Anterior cingulate cortex (tissue), 58 donors: ENCODE data around the gene NUDT19.
"Not testable (repeated sequence)": the region's sequence is repeated elsewhere in the genome, so short reads cannot be mapped to it uniquely, and the experiment has no call there.

ENCODE experiments used
- DNase-seq, 58 donors: peaks; one replicate each; lab custom pipeline; 2025; lab: John Stamatoyannopoulos, UW

The NUDT19 gene

DNA sequence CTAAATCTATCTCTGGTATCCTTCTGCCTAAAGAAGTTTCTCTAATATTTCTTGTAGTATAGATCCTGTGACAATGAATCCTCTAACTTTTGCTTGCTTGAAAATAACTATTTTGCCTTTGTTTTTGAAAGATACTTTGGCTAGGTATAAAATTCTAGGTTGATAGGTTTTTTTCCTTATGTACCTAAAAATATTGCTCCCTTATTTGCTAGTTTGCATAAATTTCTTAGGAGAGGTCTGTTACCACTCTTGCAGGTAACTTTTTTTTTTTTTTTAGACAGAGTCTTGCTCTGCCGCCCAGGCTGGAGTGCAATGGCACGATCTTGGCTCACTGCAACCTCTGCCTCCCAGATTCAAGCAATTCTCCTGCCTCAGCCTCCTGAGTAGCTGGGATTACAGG lies 12.4 kb downstream of the NUDT19 start:
- DNase-seq: not testable (repeated sequence)

DNA sequence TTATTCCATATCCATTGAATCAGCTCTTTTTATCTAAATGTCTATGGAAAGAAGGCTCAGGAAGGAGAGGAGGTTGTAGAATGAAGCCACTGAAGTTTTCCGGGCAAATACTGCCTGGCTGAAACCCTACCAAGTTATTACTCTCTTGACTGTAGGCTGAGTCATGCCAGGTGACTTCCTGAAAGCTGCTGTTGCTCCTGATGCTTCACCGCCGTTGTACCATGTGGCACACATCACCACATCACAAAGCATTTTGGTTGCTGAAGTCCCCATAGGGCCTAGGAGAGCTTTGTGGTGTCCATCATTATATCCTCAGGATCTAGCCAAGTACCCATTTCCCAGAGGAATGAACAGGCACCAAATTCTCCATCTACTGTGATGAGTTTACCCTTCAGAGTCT lies 16.8 kb downstream of the NUDT19 start:
- DNase-seq: no peak

- DNase-seq: no peak
Observed at GRCh38 chr19:32709032-32709431, 17.4 kb downstream of the NUDT19 start.

GRCh38 chr19:32711747-32712146 lies 20.1 kb downstream of the NUDT19 start:
- no peak for DNase-seq

- not testable (repeated sequence) for DNase-seq
Observed at GRCh38 chr19:32716203-32716602, 24.6 kb downstream of the NUDT19 start.

DNA sequence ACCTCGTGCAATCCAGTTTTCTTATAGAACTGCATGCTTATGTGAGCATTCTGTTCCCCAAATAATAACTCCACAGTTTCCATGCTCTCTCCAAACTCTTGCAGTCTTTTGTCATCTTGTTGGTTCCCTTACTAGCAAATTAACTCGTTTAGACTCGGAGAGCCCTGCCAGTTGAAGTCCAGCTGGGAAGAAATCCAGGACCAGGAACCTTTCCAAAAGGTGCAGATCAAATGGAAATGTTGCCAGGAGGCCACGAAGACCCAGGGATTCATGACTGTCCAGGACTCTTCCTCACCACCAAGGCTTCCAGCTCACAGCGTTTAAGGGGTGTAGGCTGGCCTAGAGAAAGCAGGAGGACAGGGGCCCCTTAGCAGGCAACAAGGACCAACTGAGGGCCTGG lies 25.9 kb downstream of the NUDT19 start:
- DNase-seq: no peak

- no peak for DNase-seq
Observed at GRCh38 chr19:32718286-32718685, 26.7 kb downstream of the NUDT19 start.

- no peak for DNase-seq
Observed at GRCh38 chr19:32719611-32720059, 28.0 kb downstream of the NUDT19 start, which contains the start of gene TDRD12. TSS of gene TDRD12 (plus strand) at chr19:32719767. CDS start at chr19:32720073, 306 bp downstream.

- no peak for DNase-seq
Observed at GRCh38 chr19:32720216-32720935, 28.8 kb downstream of the NUDT19 start.

GRCh38 chr19:32720936-32721250 lies 29.3 kb downstream of the NUDT19 start:
- no peak for DNase-seq

DNA sequence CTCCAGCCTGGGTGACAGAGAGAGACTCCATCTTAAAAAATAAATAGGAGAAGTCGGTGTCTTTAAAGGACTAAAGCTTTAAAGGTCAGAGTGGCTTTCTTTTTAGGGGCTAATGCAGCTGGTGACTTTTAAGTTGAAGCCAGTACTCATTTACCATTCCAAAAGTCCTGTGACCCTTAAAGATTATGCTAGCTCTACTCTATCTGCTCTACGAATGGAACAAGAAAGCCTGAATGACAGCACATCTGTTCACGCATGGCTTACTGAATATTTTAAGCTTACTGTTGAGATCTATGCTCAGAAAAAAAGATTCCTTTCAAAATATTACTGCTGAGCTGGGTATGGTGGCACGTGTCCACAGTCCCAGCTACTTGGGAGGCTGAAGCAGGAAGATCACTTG lies 44.3 kb downstream of the NUDT19 start:
- DNase-seq: no peak

DNA sequence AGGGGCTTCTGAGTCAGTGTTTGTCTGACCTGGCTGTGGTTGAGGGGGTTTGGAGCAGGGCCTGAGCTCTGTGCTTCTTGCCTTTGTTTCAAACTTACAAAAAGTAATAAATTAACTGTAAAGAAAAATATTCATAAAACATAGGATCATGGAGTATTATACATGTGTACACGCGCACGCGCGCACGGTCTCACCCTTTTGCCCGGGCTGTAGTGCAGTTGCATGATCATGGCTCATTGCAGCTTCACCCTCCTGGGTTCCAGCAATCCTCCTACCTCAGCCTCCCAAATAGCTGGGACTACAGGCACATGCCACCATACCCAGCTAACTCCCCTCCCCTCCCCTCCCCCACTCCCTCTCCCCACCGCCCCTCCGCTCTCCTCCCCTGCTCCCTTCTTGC lies 51.4 kb downstream of the NUDT19 start:
- no peak for DNase-seq

DNA sequence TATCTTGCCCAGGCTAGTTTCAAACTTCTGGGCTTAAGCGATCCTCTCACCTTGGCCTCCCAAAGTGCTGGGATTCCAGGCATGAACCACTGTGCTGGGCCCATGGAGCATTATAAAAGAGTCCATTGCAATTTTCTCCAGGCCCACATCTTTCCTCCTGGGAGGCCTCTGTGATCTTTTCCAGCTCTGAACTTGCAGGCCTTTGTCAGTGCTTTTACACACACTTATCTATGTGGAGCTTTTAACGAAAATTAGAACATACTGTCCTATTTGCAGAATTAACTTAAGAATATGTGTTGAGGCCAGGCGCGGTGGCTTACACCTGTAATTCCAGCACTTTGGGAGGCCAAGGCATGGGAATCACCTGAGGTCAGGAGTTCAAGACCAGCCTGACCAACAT lies 51.8 kb downstream of the NUDT19 start:
- no peak for DNase-seq

GRCh38 chr19:32744555-32745325 lies 53.1 kb downstream of the NUDT19 start:
- DNase-seq: no peak

DNA sequence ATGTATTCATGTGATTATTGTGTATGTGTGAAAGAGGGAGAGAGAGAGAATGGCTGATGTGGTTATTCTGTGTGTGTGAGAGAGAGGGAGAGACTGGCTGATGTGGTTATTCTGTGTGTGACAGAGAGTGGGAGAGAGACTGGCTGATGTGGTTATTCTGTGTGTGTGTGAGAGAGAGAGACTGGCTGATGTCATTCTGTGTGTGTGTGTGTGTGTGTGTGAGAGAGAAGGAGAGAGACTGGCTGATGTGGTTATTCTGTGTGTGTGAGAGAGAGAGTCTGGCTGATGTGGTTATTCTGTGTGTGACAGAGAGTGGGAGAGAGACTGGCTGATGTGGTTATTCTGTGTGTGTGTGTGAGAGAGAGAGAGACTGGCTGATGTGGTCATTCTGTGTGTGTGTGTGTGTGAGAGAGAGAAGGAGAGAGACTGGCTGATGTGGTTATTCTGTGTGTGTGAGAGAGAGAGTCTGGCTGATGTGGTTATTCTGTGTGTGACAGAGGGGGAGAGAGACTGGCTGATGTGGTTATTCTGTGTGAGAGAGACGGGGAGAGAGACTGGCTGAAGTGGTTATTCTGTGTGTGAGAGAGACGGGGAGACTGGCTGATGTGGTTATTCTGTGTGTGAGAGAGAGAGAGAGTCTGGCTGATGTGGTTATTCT lies 54.1 kb downstream of the NUDT19 start:
- DNase-seq: not testable (repeated sequence)

- not testable (repeated sequence) for DNase-seq
Observed at GRCh38 chr19:32746631-32747196, 55.1 kb downstream of the NUDT19 start.

- no peak for DNase-seq
Observed at GRCh38 chr19:32748497-32748896, 56.9 kb downstream of the NUDT19 start.

- no peak for DNase-seq
Observed at GRCh38 chr19:32748948-32749347, 57.3 kb downstream of the NUDT19 start.

- no peak for DNase-seq
Observed at GRCh38 chr19:32749361-32749760, 57.7 kb downstream of the NUDT19 start.

GRCh38 chr19:32750441-32751055 lies 58.9 kb downstream of the NUDT19 start:
- DNase-seq: no peak

- no peak for DNase-seq
Observed at GRCh38 chr19:32751066-32751465, 59.4 kb downstream of the NUDT19 start.
